ENCODE data around the gene TRABD2A. TPM values are rescaled to one million over a fixed set of nuclear protein-coding genes. Genes with fewer than 3 reads are reported as not detected.

Gene TRABD2A
- total and polyA plus RNA-seq, 2 of the 13 experiments (the other 11 are each of a cell fraction or from before 2014, with no cell fraction given): 0.15 TPM; not detected in 1

- intact Hi-C loops (cut with micrococcal nuclease; ENCODE audit: unreplicated experiment) (no loop called here), in situ Hi-C loops (cut with HindIII; ENCODE audit: extremely low pct_ligation_motif_present, low pct_unique_long_range_greater_than_20kb) (no loop called here)
- H2AFZ ChIP-seq (ENCODE audit: low read length): no peak overlapping the region
- DNase-seq (ENCODE audit: low spot score) (no peak), FAIRE-seq (no peak), ATAC-seq (no peak)
- peaks cover 6% of the 10 kb centered on the region for H3K4me1 ChIP-seq (ENCODE audit: insufficient read depth, low read length)
- H4K20me1 ChIP-seq (ENCODE audit: insufficient read depth, low read length): no peaks in the 10 kb centered on the region
- POLR2A ChIA-PET: no interaction called here
- no peak overlapping the region for H3K4me3 ChIP-seq (replicated peaks in 1 of 3; ENCODE audit: insufficient read depth in 1 of 3, low read depth in 2 of 3, low read length in 3 of 3)
- H3K9me3 ChIP-seq (ENCODE audit: low read length): no peaks in the 10 kb centered on the region
- TF ChIP-seq IRF2 (CRISPR knock-in tag; IDR thresholded peaks at IDR 0.05) (no peak), STAG1 (CRISPR knock-in tag; IDR thresholded peaks at IDR 0.05) (no peak), USF2 (IDR thresholded peaks at IDR 0.05; ENCODE audit: low read depth, low read length) (no peak), USF2 (CRISPR knock-in tag; IDR thresholded peaks at IDR 0.05; ENCODE audit: borderline replicate concordance) (no peak), BHLHE40 (IDR thresholded peaks at IDR 0.05; ENCODE audit: low read length) (no peak), ZNF713 (CRISPR knock-in tag; IDR thresholded peaks at IDR 0.05) (no peak), ZNF235 (CRISPR knock-in tag; IDR thresholded peaks at IDR 0.05; ENCODE audit: borderline replicate concordance) (no peak), ZNF230 (CRISPR knock-in tag; IDR thresholded peaks at IDR 0.05) (no peak), ZNF749 (CRISPR knock-in tag; IDR thresholded peaks at IDR 0.05; ENCODE audit: borderline replicate concordance) (no peak), FOXO1 (CRISPR knock-in tag; IDR thresholded peaks at IDR 0.05) (no peak), FOXA3 (CRISPR knock-in tag; IDR thresholded peaks at IDR 0.05) (no peak), ZIK1 (CRISPR knock-in tag; IDR thresholded peaks at IDR 0.05; ENCODE audit: borderline replicate concordance, low read depth) (no peak), ZNF607 (CRISPR knock-in tag; IDR thresholded peaks at IDR 0.05; ENCODE audit: borderline replicate concordance) (no peak), PLSCR1 (CRISPR knock-in tag; IDR thresholded peaks at IDR 0.05; ENCODE audit: borderline replicate concordance) (no peak), ZNF788 (CRISPR knock-in tag; IDR thresholded peaks at IDR 0.05; ENCODE audit: borderline replicate concordance) (no peak), ZNF75D (CRISPR knock-in tag; IDR thresholded peaks at IDR 0.05; ENCODE audit: borderline replicate concordance) (no peak), ZNF33A (CRISPR knock-in tag; IDR thresholded peaks at IDR 0.05; ENCODE audit: borderline replicate concordance) (no peak)
- no peak overlapping the region for H3K9ac ChIP-seq (ENCODE audit: insufficient read depth, low read depth, low read length)
- no peak overlapping the region for H3K4me2 ChIP-seq (ENCODE audit: low read depth, low read length)
- H3K27ac ChIP-seq (ENCODE audit: extremely low read length, insufficient read depth, low read length): no peak overlapping the region
- CTCF ChIA-PET (ENCODE audit: low intra/inter-chr PET ratio, low total read pairs): no interaction called here
- peaks cover 2 to 47% of the 10 kb centered on the region in 2 experiments; a peak in 2 of 5 replicates for H3K27me3 ChIP-seq (ENCODE audit: control insufficient read depth in 1 of 2, insufficient read depth in 2 of 2, low read length in 2 of 2)
- BruUV-seq (replicated peaks): no TSS peak
- no peaks in the 10 kb centered on the region for H3K79me2 ChIP-seq (ENCODE audit: insufficient read depth, low read length)
- 35% methylated on average over 8 of the region's 8 CpGs for WGBS (ENCODE audit: low lambda C conversion rate)
- no peaks in the 10 kb centered on the region for H3K36me3 ChIP-seq (replicated peaks in 1 of 2; ENCODE audit: control insufficient read depth in 1 of 2, insufficient read depth in 2 of 2, low read length in 2 of 2)
These were observed 18.7 kb upstream of the TRABD2A start for GRCh38 chr2:84899304-84900204.
